SK-N-SH (cell line): ENCODE results near the gene RBM44. TPM values are rescaled to one million over a fixed set of nuclear protein-coding genes. Genes with fewer than 3 reads are reported as not detected.

Source experiments
- CTCF ChIA-PET: fragments of 300-600, 350-600 bp; formaldehyde crosslinking; extraction: SDS; loops from one replicate; lab custom pipeline; 2021; lab: Yijun Ruan, JAX
- POLR2A ChIA-PET: fragments of 350-600 bp; sonication (Branson Sonifier 250); formaldehyde crosslinking; extraction: SDS; loops from one replicate; lab custom pipeline; 2020; ENCODE audit warnings: antibody characterized with exemption, inconsistent platforms; lab: Yijun Ruan, JAX
- DNase-seq: peaks from one replicate; pipeline ENCODE4 v3.0.0; 2012
- H2AFZ ChIP-seq: fragments of 200-600 bp; sonication (generic); 2 replicates; pipeline ENCODE4 v1.8.1; 2016; ENCODE audit warnings: antibody characterized with exemption, mild to moderate bottlenecking, low read depth
- H3F3A ChIP-seq: fragments of 200-600 bp; sonication (generic); replicated peaks from 2 replicates; pipeline ENCODE3; 2016; ENCODE audit warnings: antibody characterized with exemption, mild to moderate bottlenecking; ENCODE audit not compliant: insufficient read depth
- H3K27ac ChIP-seq, 2 experiments: fragments of 200-500 bp in 1 of 2; fragments of 200-600 bp in 1 of 2; sonication (Bioruptor generic) in 1 of 2; sonication (generic), shearing (Covaris generic) in 1 of 2; 2 replicates each; pipeline versions ENCODE4 v1.5.1 to v1.6.1; 2014 to 2016; ENCODE audit warnings: low read depth in 2 of 2, inconsistent platforms in 1 of 2, low read length in 1 of 2, mild to moderate bottlenecking in 1 of 2, mixed read lengths in 1 of 2
- H3K27me3 ChIP-seq: fragments of 200-600 bp; sonication (generic), shearing (Covaris generic); 2 replicates; pipeline ENCODE4 v1.6.1; 2016; ENCODE audit warnings: mixed run types; ENCODE audit not compliant: insufficient read depth
- H3K36me3 ChIP-seq, 2 experiments: fragments of 200-500 bp in 1 of 2; fragments of 200-600 bp in 1 of 2; sonication (Bioruptor generic) in 1 of 2; sonication (generic) in 1 of 2; replicated peaks in 1 of 2; 2 replicates each; pipeline versions ENCODE3 to v1.5.1; 2014 to 2016; ENCODE audit warnings: low read length in 1 of 2, mild to moderate bottlenecking in 1 of 2; ENCODE audit not compliant: insufficient read depth in 2 of 2, control insufficient read depth in 1 of 2
- H3K4me1 ChIP-seq, 2 experiments: fragments of 200-500 bp in 1 of 2; fragments of 200-600 bp in 1 of 2; sonication (Bioruptor generic) in 1 of 2; sonication (generic), shearing (Covaris generic) in 1 of 2; 2 replicates each; pipeline versions ENCODE4 v1.5.1 to v1.6.1; 2014 to 2016; ENCODE audit warnings: low read depth in 1 of 2, low read length in 1 of 2, mixed run types in 1 of 2; ENCODE audit not compliant: insufficient read depth in 2 of 2, control insufficient read depth in 1 of 2
- H3K4me2 ChIP-seq: fragments of 200-600 bp; sonication (generic), shearing (Covaris generic); 2 replicates; pipeline ENCODE4 v1.6.1; 2017; ENCODE audit warnings: mixed run types
- H3K4me3 ChIP-seq, 2 experiments: fragments of 200-500 bp in 1 of 2; fragments of 200-600 bp in 1 of 2; sonication (Bioruptor generic) in 1 of 2; sonication (generic), shearing (Covaris generic) in 1 of 2; 2 replicates each; pipeline versions ENCODE4 v1.5.1 to v1.8.1; 2014 to 2016; ENCODE audit warnings: low read depth in 2 of 2, inconsistent platforms in 1 of 2, low read length in 1 of 2, mild to moderate bottlenecking in 1 of 2, mixed read lengths in 1 of 2, moderate library complexity in 1 of 2
- H3K79me2 ChIP-seq: fragments of 200-600 bp; sonication (generic); 2 replicates; pipeline ENCODE4 v1.8.1; 2017; ENCODE audit warnings: mild to moderate bottlenecking; ENCODE audit not compliant: insufficient read depth
- H3K9ac ChIP-seq: fragments of 200-600 bp; sonication (generic); 2 replicates; pipeline ENCODE4 v1.6.1; 2017; ENCODE audit warnings: mixed run types
- H3K9me2 ChIP-seq: fragments of 200-600 bp; sonication (generic); 2 replicates; pipeline ENCODE4 v1.6.1; 2017; ENCODE audit warnings: mixed run types
- H3K9me3 ChIP-seq: fragments of 200-600 bp; sonication (generic); 2 replicates; pipeline ENCODE4 v1.6.1; 2017; ENCODE audit warnings: mixed run types, mild to moderate bottlenecking, moderate library complexity
- H4K20me1 ChIP-seq: fragments of 200-600 bp; sonication (generic); 2 replicates; pipeline ENCODE4 v1.6.1; 2017; ENCODE audit warnings: mild to moderate bottlenecking, mixed run types; ENCODE audit not compliant: insufficient read depth
- CHD2 ChIP-seq: fragments of 150-350 bp; IDR thresholded peaks from 2 replicates; pipeline ENCODE4 v1.6.1; 2018; ENCODE audit warnings: low read length; ENCODE audit not compliant: partially characterized antibody
- ELF1 ChIP-seq: IDR thresholded peaks from 2 replicates; pipeline ENCODE4 v1.4.0; 2012
- EP300 ChIP-seq, 2 experiments: IDR thresholded peaks; 2 replicates each; pipeline versions ENCODE4 v1.4.0 to v1.6.1; 2012; ENCODE audit warnings: borderline replicate concordance in 1 of 2, low read depth in 1 of 2, low read length in 1 of 2
- EZH2phosphoT487 ChIP-seq: fragments of 200-600 bp; sonication (generic); IDR thresholded peaks from 2 replicates; pipeline ENCODE4 v1.6.1; 2017; ENCODE audit warnings: low read depth, mixed run types, mild to moderate bottlenecking, antibody characterized with exemption, moderate library complexity, borderline replicate concordance
- MEF2A ChIP-seq: IDR thresholded peaks from 2 replicates; pipeline ENCODE4 v1.4.0; 2012; ENCODE audit warnings: low read depth, borderline replicate concordance
- NFIC ChIP-seq: IDR thresholded peaks from 2 replicates; pipeline ENCODE4 v1.4.0; 2012; ENCODE audit warnings: borderline replicate concordance
- POLR2AphosphoS5 ChIP-seq: IDR thresholded peaks from 2 replicates; pipeline ENCODE4 v1.6.1; 2012; ENCODE audit warnings: low read depth, low read length
- RCOR1 ChIP-seq: fragments of 150-350 bp; IDR thresholded peaks from 2 replicates; pipeline ENCODE4 v1.6.1; 2017; ENCODE audit warnings: antibody characterized with exemption, low read length
- RFX5 ChIP-seq: IDR thresholded peaks from 2 replicates; pipeline ENCODE4 v1.6.1; 2012; ENCODE audit warnings: mild to moderate bottlenecking, improper control_type of control experiment, low read length
- YY1 ChIP-seq: IDR thresholded peaks from 2 replicates; pipeline ENCODE4 v1.4.0; 2012; ENCODE audit warnings: low read depth, mild to moderate bottlenecking
- WGBS: methylation state at CpG from one replicate; pipeline ENCODE4 v1.1.6; 2017; ENCODE audit warnings: low lambda C conversion rate; 5-methylcytosine and 5-hydroxymethylcytosine counted together
- polyA plus RNA-seq, 3 experiments: library from polyadenylated mRNA; depleted of rRNA; stranded (reverse); fragments of >200 nt; gene quantifications; 2 replicates each; pipeline ENCODE4 v1.2.3, GENCODE V29; 2012
- TF ChIP-seq, protein P1 (sequence below): IDR thresholded peaks from 2 replicates; pipeline ENCODE4 v1.4.0; 2012; ENCODE audit warnings: low read depth, borderline replicate concordance
- TF ChIP-seq, protein P2 (sequence below): fragments of 150-350 bp; IDR thresholded peaks from 2 replicates; pipeline ENCODE4 v1.6.1; 2016; ENCODE audit warnings: mild to moderate bottlenecking, low read depth, low read length
- TF ChIP-seq, protein P3 (sequence below): IDR thresholded peaks from 2 replicates; pipeline ENCODE4 v1.6.1; 2012; ENCODE audit warnings: mild to moderate bottlenecking, low read depth, low read length, moderate library complexity

RBM44 gene
- polyA plus RNA-seq, 1 of the 3 experiments (the other 2 are of a cell fraction), result 0.30 TPM

DNA sequence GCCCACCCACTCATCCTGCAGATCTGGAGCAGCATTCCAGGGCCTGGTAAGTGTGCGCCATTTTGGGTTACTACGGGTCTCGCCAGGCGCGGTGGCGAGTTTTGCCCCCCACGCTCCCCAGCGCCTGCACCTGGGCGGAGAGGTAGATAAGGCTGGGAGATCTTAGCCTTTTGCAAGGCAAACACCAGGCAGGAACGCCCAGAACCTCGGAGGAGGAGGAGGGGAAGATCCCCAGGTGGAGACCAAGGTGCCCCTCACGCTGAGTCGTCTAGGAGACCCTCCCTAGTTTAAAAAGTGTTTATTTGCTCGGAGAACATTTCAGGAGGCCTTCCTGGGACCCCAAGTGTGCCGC lies 60.5 kb downstream of the RBM44 start:
- Histone ChIP-seq H3K79me2 (no peaks in the 10 kb centered on the region), H3K4me3 (peak overlapping the region in 1 of 2 experiments; percentile 55; a peak in 2 of 4 replicates), H3K27me3 (no peaks in the 10 kb centered on the region), H3K27ac (peak overlapping the region in 1 of 2 experiments; percentile 94; a peak in 2 of 4 replicates), H3F3A (no peaks in the 10 kb centered on the region), H3K4me2 (no peak overlapping the region), H3K9ac (no peak overlapping the region), H3K9me2 (no peaks in the 10 kb centered on the region), H4K20me1 (no peaks in the 10 kb centered on the region), H3K9me3 (no peaks in the 10 kb centered on the region), H3K4me1 (peaks cover 0 to 43% of the 10 kb centered on the region in 2 experiments; a peak in 2 of 4 replicates), H3K36me3 (no peaks in the 10 kb centered on the region), H2AFZ (no peak overlapping the region)
- POLR2A ChIA-PET, result interaction anchor here (1.4 kb wide), 2 partner anchors 64 to 201 kb away, joined by 3 to 5 read pairs; partner anchors contain the start of gene SCLY
- CTCF ChIA-PET, result interaction anchor here (0.6 to 6.6 kb wide), 57 partner anchors 8 to 409 kb away, joined by 3 to 71 read pairs (median 4); partner anchors contain the start of gene ESPNL
- no peak for DNase-seq
- TF ChIP-seq CHD2, result no peak
- TF ChIP-seq NFIC, result no peak
- no peak for TF ChIP-seq YY1
- TF ChIP-seq RFX5, result no peak
- no peak for TF ChIP-seq POLR2AphosphoS5
- TF ChIP-seq EP300 (IDR thresholded peaks at IDR 0.05; ENCODE audit: borderline replicate concordance in 1 of 2, low read depth in 1 of 2, low read length in 1 of 2), result no peak
- TF ChIP-seq RCOR1, result no peak
- TF ChIP-seq MEF2A, result no peak
- TF ChIP-seq, protein P1, sequence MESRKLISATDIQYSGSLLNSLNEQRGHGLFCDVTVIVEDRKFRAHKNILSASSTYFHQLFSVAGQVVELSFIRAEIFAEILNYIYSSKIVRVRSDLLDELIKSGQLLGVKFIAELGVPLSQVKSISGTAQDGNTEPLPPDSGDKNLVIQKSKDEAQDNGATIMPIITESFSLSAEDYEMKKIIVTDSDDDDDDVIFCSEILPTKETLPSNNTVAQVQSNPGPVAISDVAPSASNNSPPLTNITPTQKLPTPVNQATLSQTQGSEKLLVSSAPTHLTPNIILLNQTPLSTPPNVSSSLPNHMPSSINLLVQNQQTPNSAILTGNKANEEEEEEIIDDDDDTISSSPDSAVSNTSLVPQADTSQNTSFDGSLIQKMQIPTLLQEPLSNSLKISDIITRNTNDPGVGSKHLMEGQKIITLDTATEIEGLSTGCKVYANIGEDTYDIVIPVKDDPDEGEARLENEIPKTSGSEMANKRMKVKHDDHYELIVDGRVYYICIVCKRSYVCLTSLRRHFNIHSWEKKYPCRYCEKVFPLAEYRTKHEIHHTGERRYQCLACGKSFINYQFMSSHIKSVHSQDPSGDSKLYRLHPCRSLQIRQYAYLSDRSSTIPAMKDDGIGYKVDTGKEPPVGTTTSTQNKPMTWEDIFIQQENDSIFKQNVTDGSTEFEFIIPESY, result no peak
- TF ChIP-seq EZH2phosphoT487, result no peak
- TF ChIP-seq, protein P2, sequence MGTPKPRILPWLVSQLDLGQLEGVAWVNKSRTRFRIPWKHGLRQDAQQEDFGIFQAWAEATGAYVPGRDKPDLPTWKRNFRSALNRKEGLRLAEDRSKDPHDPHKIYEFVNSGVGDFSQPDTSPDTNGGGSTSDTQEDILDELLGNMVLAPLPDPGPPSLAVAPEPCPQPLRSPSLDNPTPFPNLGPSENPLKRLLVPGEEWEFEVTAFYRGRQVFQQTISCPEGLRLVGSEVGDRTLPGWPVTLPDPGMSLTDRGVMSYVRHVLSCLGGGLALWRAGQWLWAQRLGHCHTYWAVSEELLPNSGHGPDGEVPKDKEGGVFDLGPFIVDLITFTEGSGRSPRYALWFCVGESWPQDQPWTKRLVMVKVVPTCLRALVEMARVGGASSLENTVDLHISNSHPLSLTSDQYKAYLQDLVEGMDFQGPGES, result no peak
- TF ChIP-seq, protein P3, sequence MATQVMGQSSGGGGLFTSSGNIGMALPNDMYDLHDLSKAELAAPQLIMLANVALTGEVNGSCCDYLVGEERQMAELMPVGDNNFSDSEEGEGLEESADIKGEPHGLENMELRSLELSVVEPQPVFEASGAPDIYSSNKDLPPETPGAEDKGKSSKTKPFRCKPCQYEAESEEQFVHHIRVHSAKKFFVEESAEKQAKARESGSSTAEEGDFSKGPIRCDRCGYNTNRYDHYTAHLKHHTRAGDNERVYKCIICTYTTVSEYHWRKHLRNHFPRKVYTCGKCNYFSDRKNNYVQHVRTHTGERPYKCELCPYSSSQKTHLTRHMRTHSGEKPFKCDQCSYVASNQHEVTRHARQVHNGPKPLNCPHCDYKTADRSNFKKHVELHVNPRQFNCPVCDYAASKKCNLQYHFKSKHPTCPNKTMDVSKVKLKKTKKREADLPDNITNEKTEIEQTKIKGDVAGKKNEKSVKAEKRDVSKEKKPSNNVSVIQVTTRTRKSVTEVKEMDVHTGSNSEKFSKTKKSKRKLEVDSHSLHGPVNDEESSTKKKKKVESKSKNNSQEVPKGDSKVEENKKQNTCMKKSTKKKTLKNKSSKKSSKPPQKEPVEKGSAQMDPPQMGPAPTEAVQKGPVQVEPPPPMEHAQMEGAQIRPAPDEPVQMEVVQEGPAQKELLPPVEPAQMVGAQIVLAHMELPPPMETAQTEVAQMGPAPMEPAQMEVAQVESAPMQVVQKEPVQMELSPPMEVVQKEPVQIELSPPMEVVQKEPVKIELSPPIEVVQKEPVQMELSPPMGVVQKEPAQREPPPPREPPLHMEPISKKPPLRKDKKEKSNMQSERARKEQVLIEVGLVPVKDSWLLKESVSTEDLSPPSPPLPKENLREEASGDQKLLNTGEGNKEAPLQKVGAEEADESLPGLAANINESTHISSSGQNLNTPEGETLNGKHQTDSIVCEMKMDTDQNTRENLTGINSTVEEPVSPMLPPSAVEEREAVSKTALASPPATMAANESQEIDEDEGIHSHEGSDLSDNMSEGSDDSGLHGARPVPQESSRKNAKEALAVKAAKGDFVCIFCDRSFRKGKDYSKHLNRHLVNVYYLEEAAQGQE, result no peak
- TF ChIP-seq ELF1, result no peak
- 81% methylated on average over 13 of the region's 15 CpGs for WGBS
